ENCODE data around the gene FHDC1.

FHDC1 gene

GRCh38 chr4:152909901-152910300 is 26.2 kb upstream of the FHDC1 start:
- no peaks in the 10 kb centered on the region for H3K9me3 ChIP-seq (ENCODE audit: control insufficient read depth in 1 of 2, low read length in 2 of 2)
- H3K36me3 ChIP-seq (ENCODE audit: control insufficient read depth in 1 of 2, insufficient read depth in 2 of 2, low read length in 2 of 2): peaks cover 0 to 4% of the 10 kb centered on the region in 2 donors
- no peaks in the 10 kb centered on the region for H3K4me1 ChIP-seq (ENCODE audit: control insufficient read depth in 1 of 2, insufficient read depth in 2 of 2, low read length in 2 of 2)
- H3K27ac ChIP-seq (ENCODE audit: low read depth, low read length): no peak overlapping the region
- H3K4me3 ChIP-seq (ENCODE audit: low read depth in 1 of 2, low read length in 2 of 2): no peak overlapping the region
- no peaks in the 10 kb centered on the region for H3K27me3 ChIP-seq (ENCODE audit: control insufficient read depth in 1 of 2, insufficient read depth in 2 of 2, low read length in 2 of 2)
- H3K9ac ChIP-seq (ENCODE audit: low read depth in 1 of 2, low read length in 2 of 2): no peak overlapping the region

GRCh38 chr4:152910521-152910920 is 25.6 kb upstream of the FHDC1 start:
- Histone ChIP-seq H3K4me3 (ENCODE audit: low read depth in 1 of 2, low read length in 2 of 2) (no peak overlapping the region), H3K27ac (ENCODE audit: low read depth, low read length) (no peak overlapping the region), H3K4me1 (ENCODE audit: control insufficient read depth in 1 of 2, insufficient read depth in 2 of 2, low read length in 2 of 2) (no peaks in the 10 kb centered on the region), H3K9ac (ENCODE audit: low read depth in 1 of 2, low read length in 2 of 2) (no peak overlapping the region), H3K27me3 (ENCODE audit: control insufficient read depth in 1 of 2, insufficient read depth in 2 of 2, low read length in 2 of 2) (no peaks in the 10 kb centered on the region), H3K9me3 (ENCODE audit: control insufficient read depth in 1 of 2, low read length in 2 of 2) (no peaks in the 10 kb centered on the region), H3K36me3 (ENCODE audit: control insufficient read depth in 1 of 2, insufficient read depth in 2 of 2, low read length in 2 of 2) (peaks cover 0 to 4% of the 10 kb centered on the region in 2 donors)

GRCh38 chr4:152917543-152918395 is 18.4 kb upstream of the FHDC1 start:
- Histone ChIP-seq H3K4me1 (ENCODE audit: control insufficient read depth in 1 of 2, insufficient read depth in 2 of 2, low read length in 2 of 2) (no peaks in the 10 kb centered on the region), H3K27me3 (ENCODE audit: control insufficient read depth in 1 of 2, insufficient read depth in 2 of 2, low read length in 2 of 2) (no peaks in the 10 kb centered on the region), H3K9ac (ENCODE audit: low read depth in 1 of 2, low read length in 2 of 2) (no peak overlapping the region), H3K9me3 (ENCODE audit: control insufficient read depth in 1 of 2, low read length in 2 of 2) (peaks cover 0 to 8% of the 10 kb centered on the region in 2 donors), H3K36me3 (ENCODE audit: control insufficient read depth in 1 of 2, insufficient read depth in 2 of 2, low read length in 2 of 2) (no peaks in the 10 kb centered on the region), H3K4me3 (ENCODE audit: low read depth in 1 of 2, low read length in 2 of 2) (no peak overlapping the region), H3K27ac (ENCODE audit: low read depth, low read length) (no peak overlapping the region)

- Histone ChIP-seq H3K27me3 (ENCODE audit: control insufficient read depth in 1 of 2, insufficient read depth in 2 of 2, low read length in 2 of 2) (no peaks in the 10 kb centered on the region), H3K27ac (ENCODE audit: low read depth, low read length) (no peak overlapping the region), H3K4me3 (ENCODE audit: low read depth in 1 of 2, low read length in 2 of 2) (no peak overlapping the region), H3K9me3 (ENCODE audit: control insufficient read depth in 1 of 2, low read length in 2 of 2) (peaks cover 0 to 8% of the 10 kb centered on the region in 2 donors), H3K9ac (ENCODE audit: low read depth in 1 of 2, low read length in 2 of 2) (no peak overlapping the region), H3K36me3 (ENCODE audit: control insufficient read depth in 1 of 2, insufficient read depth in 2 of 2, low read length in 2 of 2) (no peaks in the 10 kb centered on the region), H3K4me1 (ENCODE audit: control insufficient read depth in 1 of 2, insufficient read depth in 2 of 2, low read length in 2 of 2) (no peaks in the 10 kb centered on the region)
Measured at GRCh38 chr4:152919826-152920225, 16.3 kb upstream of the FHDC1 start.

GRCh38 chr4:152920768-152921167 is 15.4 kb upstream of the FHDC1 start:
- no peaks in the 10 kb centered on the region for H3K36me3 ChIP-seq (ENCODE audit: control insufficient read depth in 1 of 2, insufficient read depth in 2 of 2, low read length in 2 of 2)
- H3K4me3 ChIP-seq (ENCODE audit: low read depth in 1 of 2, low read length in 2 of 2): no peak overlapping the region
- H3K27me3 ChIP-seq (ENCODE audit: control insufficient read depth in 1 of 2, insufficient read depth in 2 of 2, low read length in 2 of 2): no peaks in the 10 kb centered on the region
- H3K9ac ChIP-seq (ENCODE audit: low read depth in 1 of 2, low read length in 2 of 2): no peak overlapping the region
- no peak overlapping the region for H3K27ac ChIP-seq (ENCODE audit: low read depth, low read length)
- H3K4me1 ChIP-seq (ENCODE audit: control insufficient read depth in 1 of 2, insufficient read depth in 2 of 2, low read length in 2 of 2): no peaks in the 10 kb centered on the region
- peaks cover 0 to 8% of the 10 kb centered on the region in 2 donors for H3K9me3 ChIP-seq (ENCODE audit: control insufficient read depth in 1 of 2, low read length in 2 of 2)

- Histone ChIP-seq H3K4me1 (ENCODE audit: control insufficient read depth in 1 of 2, insufficient read depth in 2 of 2, low read length in 2 of 2) (no peaks in the 10 kb centered on the region), H3K27me3 (ENCODE audit: control insufficient read depth in 1 of 2, insufficient read depth in 2 of 2, low read length in 2 of 2) (no peaks in the 10 kb centered on the region), H3K27ac (ENCODE audit: low read depth, low read length) (no peak overlapping the region), H3K4me3 (ENCODE audit: low read depth in 1 of 2, low read length in 2 of 2) (no peak overlapping the region), H3K36me3 (ENCODE audit: control insufficient read depth in 1 of 2, insufficient read depth in 2 of 2, low read length in 2 of 2) (no peaks in the 10 kb centered on the region), H3K9ac (ENCODE audit: low read depth in 1 of 2, low read length in 2 of 2) (no peak overlapping the region), H3K9me3 (ENCODE audit: control insufficient read depth in 1 of 2, low read length in 2 of 2) (peaks cover 0 to 8% of the 10 kb centered on the region in 2 donors)
Measured at GRCh38 chr4:152921284-152921683, 14.8 kb upstream of the FHDC1 start.

GRCh38 chr4:152925851-152926250 is 10.3 kb upstream of the FHDC1 start:
- Histone ChIP-seq H3K9ac (ENCODE audit: low read depth in 1 of 2, low read length in 2 of 2) (no peak overlapping the region), H3K27me3 (ENCODE audit: control insufficient read depth in 1 of 2, insufficient read depth in 2 of 2, low read length in 2 of 2) (no peaks in the 10 kb centered on the region), H3K9me3 (ENCODE audit: control insufficient read depth in 1 of 2, low read length in 2 of 2) (no peaks in the 10 kb centered on the region), H3K36me3 (ENCODE audit: control insufficient read depth in 1 of 2, insufficient read depth in 2 of 2, low read length in 2 of 2) (no peaks in the 10 kb centered on the region), H3K4me1 (ENCODE audit: control insufficient read depth in 1 of 2, insufficient read depth in 2 of 2, low read length in 2 of 2) (no peaks in the 10 kb centered on the region), H3K27ac (ENCODE audit: low read depth, low read length) (no peak overlapping the region), H3K4me3 (ENCODE audit: low read depth in 1 of 2, low read length in 2 of 2) (no peak overlapping the region)

GRCh38 chr4:152926959-152927358 is 9.2 kb upstream of the FHDC1 start:
- no peaks in the 10 kb centered on the region for H3K4me1 ChIP-seq (ENCODE audit: control insufficient read depth in 1 of 2, insufficient read depth in 2 of 2, low read length in 2 of 2)
- H3K27ac ChIP-seq (ENCODE audit: low read depth, low read length): no peak overlapping the region
- H3K36me3 ChIP-seq (ENCODE audit: control insufficient read depth in 1 of 2, insufficient read depth in 2 of 2, low read length in 2 of 2): no peaks in the 10 kb centered on the region
- H3K27me3 ChIP-seq (ENCODE audit: control insufficient read depth in 1 of 2, insufficient read depth in 2 of 2, low read length in 2 of 2): no peaks in the 10 kb centered on the region
- no peaks in the 10 kb centered on the region for H3K9me3 ChIP-seq (ENCODE audit: control insufficient read depth in 1 of 2, low read length in 2 of 2)
- H3K9ac ChIP-seq (ENCODE audit: low read depth in 1 of 2, low read length in 2 of 2): no peak overlapping the region
- no peak overlapping the region for H3K4me3 ChIP-seq (ENCODE audit: low read depth in 1 of 2, low read length in 2 of 2)

GRCh38 chr4:152927737-152928136 is 8.4 kb upstream of the FHDC1 start:
- Histone ChIP-seq H3K36me3 (ENCODE audit: control insufficient read depth in 1 of 2, insufficient read depth in 2 of 2, low read length in 2 of 2) (no peaks in the 10 kb centered on the region), H3K27me3 (ENCODE audit: control insufficient read depth in 1 of 2, insufficient read depth in 2 of 2, low read length in 2 of 2) (no peaks in the 10 kb centered on the region), H3K27ac (ENCODE audit: low read depth, low read length) (no peak overlapping the region), H3K9me3 (ENCODE audit: control insufficient read depth in 1 of 2, low read length in 2 of 2) (no peaks in the 10 kb centered on the region), H3K9ac (ENCODE audit: low read depth in 1 of 2, low read length in 2 of 2) (no peak overlapping the region), H3K4me1 (ENCODE audit: control insufficient read depth in 1 of 2, insufficient read depth in 2 of 2, low read length in 2 of 2) (no peaks in the 10 kb centered on the region), H3K4me3 (ENCODE audit: low read depth in 1 of 2, low read length in 2 of 2) (no peak overlapping the region)

GRCh38 chr4:152928286-152928685 is 7.8 kb upstream of the FHDC1 start:
- H3K27me3 ChIP-seq (ENCODE audit: control insufficient read depth in 1 of 2, insufficient read depth in 2 of 2, low read length in 2 of 2): no peaks in the 10 kb centered on the region
- no peak overlapping the region for H3K9ac ChIP-seq (ENCODE audit: low read depth in 1 of 2, low read length in 2 of 2)
- H3K9me3 ChIP-seq (ENCODE audit: control insufficient read depth in 1 of 2, low read length in 2 of 2): no peaks in the 10 kb centered on the region
- H3K27ac ChIP-seq (ENCODE audit: low read depth, low read length): no peak overlapping the region
- no peak overlapping the region for H3K4me3 ChIP-seq (ENCODE audit: low read depth in 1 of 2, low read length in 2 of 2)
- no peaks in the 10 kb centered on the region for H3K36me3 ChIP-seq (ENCODE audit: control insufficient read depth in 1 of 2, insufficient read depth in 2 of 2, low read length in 2 of 2)
- no peaks in the 10 kb centered on the region for H3K4me1 ChIP-seq (ENCODE audit: control insufficient read depth in 1 of 2, insufficient read depth in 2 of 2, low read length in 2 of 2)

All from duodenal mucosa (tissue), 2 donors.